Fibroblast of skin of back (primary cell): Measurements from ENCODE around the gene EEF1B2. TPM values are rescaled to one million over a fixed set of nuclear protein-coding genes. Genes with fewer than 3 reads are reported as not detected.
"Not testable (repeated sequence)": the region's sequence is repeated elsewhere in the genome, so short reads cannot be mapped to it uniquely, and the experiment has no call there.

ENCODE experiments used
- DNase-seq: peaks from one replicate; pipeline ENCODE4 v3.0.0-alpha.2; 2013
- polyA plus RNA-seq, 2 experiments: library from polyadenylated mRNA; unstranded; fragments of 120-200 nt; gene quantifications; one replicate each; pipeline ENCODE4 v1.2.1, GENCODE V29; 2013; ENCODE audit not compliant: insufficient read length in 2 of 2

Gene EEF1B2
- polyA plus RNA-seq (2013, experiment 1 of 2; ENCODE audit: insufficient read length) = 674 TPM
- polyA plus RNA-seq (2013, experiment 2 of 2; ENCODE audit: insufficient read length) = 671 TPM

DNA sequence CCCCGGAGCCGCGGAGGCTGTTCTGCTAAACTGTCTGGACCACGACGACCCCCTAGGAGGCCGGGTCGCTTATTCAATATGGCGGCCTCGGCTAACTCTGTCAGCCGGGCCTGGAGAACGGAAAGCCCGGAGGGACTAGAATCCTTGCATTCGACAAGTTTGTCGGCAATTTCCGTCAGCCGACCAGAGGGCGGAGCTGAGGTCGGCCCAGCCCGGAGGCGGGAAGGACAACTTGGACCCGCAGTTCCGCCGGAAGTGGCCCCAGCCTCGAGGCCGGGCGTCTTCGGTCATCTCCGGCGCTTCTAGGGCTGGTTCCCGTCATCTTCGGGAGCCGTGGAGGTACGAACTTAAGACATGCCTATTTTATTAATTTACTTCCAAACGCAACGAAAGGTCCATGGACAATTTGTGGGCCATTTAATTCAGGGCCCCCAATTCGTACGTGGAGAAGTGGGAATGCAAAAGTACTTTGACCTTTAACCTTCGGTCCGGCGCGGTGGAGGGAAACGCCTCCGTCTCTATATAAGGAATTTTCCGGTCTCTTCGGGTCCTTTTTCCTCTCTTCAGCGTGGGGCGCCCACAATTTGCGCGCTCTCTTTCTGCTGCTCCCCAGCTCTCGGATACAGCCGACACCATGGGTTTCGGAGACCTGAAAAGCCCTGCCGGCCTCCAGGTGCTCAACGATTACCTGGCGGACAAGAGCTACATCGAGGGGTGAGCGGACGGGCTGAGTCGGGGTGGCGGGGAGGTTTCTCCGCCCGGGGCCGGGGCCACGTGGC lies at the start of gene EEF1B2, which contains the start of gene NDUFS1:
EEF1B2 (plus strand) TSS at position 550 of the 779 bp plus-strand sequence; CDS start at position 635, 85 bp downstream.
NDUFS1 (minus strand) TSS at position 99 of the 779 bp plus-strand sequence. CDS start 5,766 bp downstream, outside the sequence.
- DNase-seq = peak; percentile 98

GRCh38 chr2:206112108-206112507 lies 47.6 kb upstream of the EEF1B2 start:
- peak; percentile 20 for DNase-seq

GRCh38 chr2:206112846-206113547 lies 46.7 kb upstream of the EEF1B2 start:
- DNase-seq = peak; percentile 2

- no peak for DNase-seq
Measured at GRCh38 chr2:206115026-206115578, 44.6 kb upstream of the EEF1B2 start.

- no peak for DNase-seq
Measured at GRCh38 chr2:206116278-206116677, 43.4 kb upstream of the EEF1B2 start.

DNA sequence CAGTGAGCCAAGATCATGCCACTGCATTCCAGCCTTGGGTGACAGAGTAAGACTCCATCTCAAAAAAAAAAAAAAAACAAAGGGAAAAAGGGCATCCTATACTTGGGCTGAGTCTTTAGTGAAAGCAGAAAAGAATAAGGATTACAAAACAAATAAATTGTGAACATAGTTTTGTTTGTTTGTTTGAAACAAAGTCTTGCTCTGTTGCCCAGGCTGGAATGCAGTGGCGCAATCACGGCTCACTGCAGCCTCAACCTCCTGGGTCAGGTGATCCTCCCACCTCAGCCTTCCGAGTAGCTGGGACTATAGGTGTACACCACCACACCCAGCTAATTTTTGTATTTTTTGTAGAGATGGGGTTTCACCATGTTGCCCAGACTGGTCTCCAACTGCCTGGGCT lies 37.1 kb upstream of the EEF1B2 start:
- DNase-seq = not testable (repeated sequence)

DNA sequence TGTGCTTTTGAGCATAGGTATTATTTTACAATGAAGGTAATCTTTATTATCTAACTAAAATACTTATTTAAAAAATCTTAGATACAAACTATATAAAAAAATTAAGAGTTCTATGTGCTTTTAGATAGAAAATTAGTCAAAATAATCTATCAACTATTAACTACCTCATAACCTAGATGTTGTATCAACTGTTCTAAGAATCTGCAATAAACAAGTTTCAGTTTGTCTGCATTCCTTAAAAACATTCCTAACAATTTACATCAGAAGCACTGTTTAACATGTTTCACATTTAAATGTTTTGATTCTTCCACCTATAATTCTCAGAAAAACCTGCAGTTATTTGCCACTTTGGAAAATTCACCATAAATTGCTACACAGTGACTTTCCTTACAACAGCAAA lies 33.8 kb upstream of the EEF1B2 start:
- no peak for DNase-seq

- no peak for DNase-seq
Measured at GRCh38 chr2:206127656-206128055, 32.0 kb upstream of the EEF1B2 start.

DNA sequence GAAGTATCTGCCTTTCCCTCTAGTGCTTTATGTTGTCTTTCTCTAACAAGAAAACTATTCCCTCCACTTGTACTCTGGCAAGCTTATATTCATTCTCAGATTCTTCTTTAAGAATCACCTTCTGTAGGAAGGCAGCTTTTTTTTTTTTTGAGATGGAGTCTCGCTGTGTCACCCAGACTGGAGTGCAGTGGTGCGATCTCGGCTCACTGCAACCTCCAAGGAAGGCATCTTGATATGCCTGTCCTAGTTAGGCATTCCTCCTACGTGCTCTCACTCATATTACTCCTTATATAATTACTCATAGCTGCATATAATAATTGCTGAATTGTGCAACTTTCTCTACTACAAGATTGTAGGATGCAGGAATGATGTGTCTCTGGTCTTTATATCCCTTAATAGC lies 16.2 kb upstream of the EEF1B2 start:
- DNase-seq = no peak

DNA sequence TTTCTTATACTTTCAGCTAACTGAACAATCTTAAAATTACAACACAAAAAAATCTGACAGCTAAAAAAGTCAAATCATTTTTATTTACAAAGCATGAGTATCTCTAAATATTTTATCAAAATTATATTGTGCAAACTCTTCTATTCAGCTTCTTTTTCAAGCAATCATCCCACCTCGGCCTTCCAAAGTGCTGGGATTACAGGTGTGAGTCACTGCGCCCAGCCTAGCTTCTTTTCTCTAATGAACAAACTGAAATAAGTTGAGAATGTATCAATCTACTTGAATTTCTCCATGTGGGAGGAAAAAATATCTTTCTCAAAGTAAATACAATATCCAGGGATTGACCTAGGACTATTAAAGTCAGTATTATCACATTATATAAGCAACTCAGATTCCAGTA lies 15.3 kb upstream of the EEF1B2 start:
- DNase-seq = no peak

DNA sequence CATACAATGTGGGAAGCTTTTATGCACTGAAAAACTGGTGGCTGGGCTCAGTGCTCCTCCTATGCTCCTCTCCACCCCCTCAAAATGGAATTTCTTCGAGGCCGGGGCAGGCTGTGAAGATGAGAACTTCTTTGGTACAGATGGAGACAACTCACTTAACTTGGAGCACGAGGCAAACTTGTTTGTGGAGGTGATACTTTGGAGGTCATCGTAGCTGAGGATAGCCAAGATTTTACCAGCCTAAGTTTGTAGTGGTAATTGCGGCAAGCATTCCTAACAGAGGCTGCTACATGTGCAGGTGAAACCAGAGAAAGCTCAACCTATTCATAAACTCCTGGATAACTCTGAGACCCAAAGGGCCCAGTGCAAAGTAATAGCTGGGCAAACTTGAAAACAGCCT lies 14.0 kb upstream of the EEF1B2 start:
- DNase-seq = no peak

DNA sequence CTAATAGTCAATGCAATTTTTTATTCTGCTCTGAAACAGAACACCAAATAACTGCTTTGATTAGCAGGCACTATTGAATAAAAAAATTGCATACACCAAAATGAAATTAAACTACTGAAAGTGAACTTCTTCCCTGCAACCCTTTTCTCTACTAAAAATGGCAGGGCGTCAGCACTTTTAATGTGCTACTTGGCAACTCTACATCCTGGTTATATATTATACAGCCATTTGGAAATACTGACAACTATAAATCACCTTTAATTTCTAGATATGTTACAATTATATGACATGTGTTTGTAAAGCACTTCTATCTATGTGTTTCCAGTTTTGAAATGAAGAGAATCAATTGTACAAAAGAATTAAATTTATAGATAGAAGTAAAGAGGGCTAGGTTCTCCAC lies 10.4 kb upstream of the EEF1B2 start:
- DNase-seq = no peak

GRCh38 chr2:206150168-206150567 lies 9.5 kb upstream of the EEF1B2 start:
- DNase-seq = no peak

DNA sequence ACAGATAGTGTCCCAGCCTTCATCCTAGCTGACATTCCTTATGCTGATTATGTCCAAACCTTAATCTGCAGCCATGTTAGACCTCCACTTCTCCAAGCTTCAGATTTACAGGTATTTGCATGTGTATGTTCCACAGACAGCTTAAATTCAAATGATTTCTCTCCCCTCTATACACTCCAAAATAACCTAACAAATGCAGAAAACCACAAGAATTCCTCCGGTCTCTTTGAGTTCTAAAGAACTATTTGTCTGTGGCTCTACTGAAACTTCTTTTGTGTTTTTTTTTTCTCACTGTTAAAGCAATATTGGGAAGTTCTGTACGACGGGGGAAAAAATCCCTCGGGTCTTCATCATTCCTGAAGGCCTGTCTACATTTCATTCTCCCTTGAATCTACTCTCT lies 9.1 kb upstream of the EEF1B2 start:
- DNase-seq = no peak

- DNase-seq = no peak
Measured at GRCh38 chr2:206154197-206154596, 5.5 kb upstream of the EEF1B2 start.

DNA sequence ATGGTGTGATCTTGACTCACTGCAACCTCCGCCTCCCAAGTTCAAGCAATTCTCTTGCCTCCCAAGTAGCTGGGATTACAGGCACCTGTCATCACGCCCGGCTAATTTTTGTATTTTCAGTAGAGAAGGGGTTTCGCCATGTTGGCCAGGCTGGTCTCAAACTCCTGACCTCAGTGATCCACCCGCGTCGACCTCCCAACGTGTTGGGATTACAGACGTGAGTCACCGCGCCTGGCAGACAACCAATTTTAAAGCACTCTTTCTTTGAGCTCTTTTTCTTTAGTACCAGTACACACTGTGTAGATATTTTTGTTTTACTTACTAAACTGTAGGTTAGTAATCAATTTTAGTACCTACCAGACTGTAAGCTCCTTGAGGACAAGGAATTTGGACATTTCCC lies 2.7 kb upstream of the EEF1B2 start:
- not testable (repeated sequence) for DNase-seq

GRCh38 chr2:206158563-206159345 lies 941 bp upstream of the EEF1B2 start:
- peak; percentile 28 for DNase-seq

- no peak for DNase-seq
Measured at GRCh38 chr2:206160125-206160806, 571 bp downstream of the EEF1B2 start.

DNA sequence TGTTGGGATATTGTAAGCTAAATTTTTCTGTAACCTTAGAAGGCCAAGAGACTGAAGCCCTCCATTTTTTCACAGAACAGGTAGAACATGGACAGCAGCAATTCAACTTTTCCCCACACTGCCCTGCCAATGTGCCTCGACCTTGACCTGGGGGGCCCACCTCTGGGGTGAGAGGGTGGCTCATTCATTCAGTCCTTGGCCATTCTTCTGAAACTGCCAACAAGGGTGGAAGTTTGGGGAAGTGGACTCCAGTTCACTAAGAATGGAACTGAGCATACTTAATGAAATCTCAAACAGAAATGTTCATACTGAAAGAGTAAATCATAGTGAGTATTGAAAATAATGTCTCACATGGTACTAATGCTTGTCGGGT lies 1.1 kb downstream of the EEF1B2 start:
- no peak for DNase-seq

DNA sequence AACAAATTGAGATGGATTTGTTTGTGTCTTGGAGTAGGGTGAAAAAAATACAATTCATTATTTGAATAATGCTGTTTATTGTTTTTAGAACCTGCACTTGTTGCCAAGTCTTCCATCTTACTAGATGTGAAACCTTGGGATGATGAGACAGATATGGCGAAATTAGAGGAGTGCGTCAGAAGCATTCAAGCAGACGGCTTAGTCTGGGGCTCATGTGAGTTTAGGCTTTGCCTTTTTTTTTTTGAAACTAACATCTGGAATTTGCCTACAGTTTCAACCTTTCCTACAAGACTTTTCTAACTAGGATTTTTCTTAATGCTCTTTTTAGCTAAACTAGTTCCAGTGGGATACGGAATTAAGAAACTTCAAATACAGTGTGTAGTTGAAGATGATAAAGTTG lies 2.7 kb downstream of the EEF1B2 start:
- not testable (repeated sequence) for DNase-seq

- no peak for DNase-seq
Measured at GRCh38 chr2:206163251-206163880, 3.7 kb downstream of the EEF1B2 start.
